Thoracic aorta (tissue), 2 donors: Measurements from ENCODE around the gene DTNB. TPM values are rescaled to one million over a fixed set of nuclear protein-coding genes. Genes with fewer than 3 reads are reported as not detected.
"Not testable (repeated sequence)": the region's sequence is repeated elsewhere in the genome, so short reads cannot be mapped to it uniquely, and the experiment has no call there.

Source experiments
- ATAC-seq: fragments of 150-250 bp; one replicate; pipeline ENCODE4 v1.8.0; 2017; ENCODE audit warnings: low read depth; ENCODE audit not compliant: insufficient number of reproducible peaks, low FRiP score
- DNase-seq: peaks from one replicate; pipeline ENCODE4 v3.0.0-alpha.2; 2020; ENCODE audit warnings: low spot score
- H3K27ac ChIP-seq, 2 donors: fragments of 200-600 bp; sonication (generic); 1 replicate in 1 of 2; 2 replicates in 1 of 2; pipeline ENCODE4 v1.5.1; 2016; ENCODE audit warnings: mild to moderate bottlenecking in 2 of 2, moderate library complexity in 2 of 2
- H3K27me3 ChIP-seq: fragments of 200-600 bp; sonication (generic); replicated peaks from 2 replicates; pipeline ENCODE4 v1.6.0; 2016; ENCODE audit warnings: mild to moderate bottlenecking; ENCODE audit not compliant: insufficient read depth
- H3K36me3 ChIP-seq: fragments of 200-600 bp; sonication (generic); one replicate; pipeline ENCODE4 v1.5.1; 2016
- H3K4me1 ChIP-seq, 2 donors: fragments of 200-600 bp; sonication (generic); 1 replicate in 1 of 2; 2 replicates in 1 of 2; pipeline versions ENCODE4 v1.5.1 to v1.6.0; 2016; ENCODE audit warnings: low read depth in 2 of 2, mild to moderate bottlenecking in 1 of 2; ENCODE audit not compliant: control insufficient read depth in 1 of 2
- H3K4me3 ChIP-seq: fragments of 200-600 bp; sonication (generic); 2 replicates; pipeline ENCODE4 v1.5.1; 2016; ENCODE audit warnings: mild to moderate bottlenecking
- H3K9me3 ChIP-seq: fragments of 200-600 bp; sonication (generic); 2 replicates; pipeline ENCODE4 v1.5.1; 2016
- CTCF ChIP-seq: fragments of 200-600 bp; sonication (generic); IDR thresholded peaks from one replicate; pipeline ENCODE4 v1.5.1; 2019; ENCODE audit warnings: antibody characterized with exemption
- total RNA-seq, 2 donors: library from RNA; depleted of rRNA; stranded (reverse); fragments of >200 nt; gene quantifications; one replicate each; pipeline versions ENCODE4 v1.1.0 to v1.2.3, GENCODE V29; 2016

DTNB gene
- total RNA-seq, 2 donors from 2014 or later, result 16.3 to 76.2 TPM

- Histone ChIP-seq H3K4me3 (no peak overlapping the region), H3K9me3 (no peaks in the 10 kb centered on the region), H3K36me3 (no peaks in the 10 kb centered on the region), H3K27ac (no peak overlapping the region), H3K4me1 (no peaks in the 10 kb centered on the region), H3K27me3 (no peaks in the 10 kb centered on the region)
- DNase-seq (no peak), ATAC-seq (no peak)
- TF ChIP-seq CTCF, result no peak
These were observed 132.0 kb downstream of the DTNB start for GRCh38 chr2:25541378-25541777.

DNA sequence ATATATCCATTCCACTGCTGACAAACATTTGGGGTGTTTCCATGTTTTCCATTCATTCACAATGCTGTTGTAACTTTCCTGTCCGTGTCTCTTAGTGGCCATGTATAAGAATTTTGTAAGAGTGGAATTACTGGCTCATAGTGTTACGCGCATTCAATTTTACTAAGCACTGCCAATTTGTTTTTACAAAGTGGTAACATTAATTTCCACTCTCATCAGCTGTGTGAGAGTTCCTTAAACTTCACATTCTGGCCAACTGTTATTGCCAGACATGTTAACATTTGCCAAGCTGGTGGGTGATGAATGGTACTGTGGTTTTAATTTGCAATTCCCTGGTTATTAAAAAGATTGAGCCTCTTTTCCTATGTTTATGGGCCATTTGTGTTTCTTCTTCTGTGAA lies 134.2 kb downstream of the DTNB start:
- ATAC-seq, result no peak
- no peak for DNase-seq
- Histone ChIP-seq H3K9me3 (no peaks in the 10 kb centered on the region), H3K36me3 (no peaks in the 10 kb centered on the region), H3K27ac (no peak overlapping the region), H3K4me3 (no peak overlapping the region), H3K27me3 (no peaks in the 10 kb centered on the region), H3K4me1 (no peaks in the 10 kb centered on the region)
- no peak for TF ChIP-seq CTCF

DNA sequence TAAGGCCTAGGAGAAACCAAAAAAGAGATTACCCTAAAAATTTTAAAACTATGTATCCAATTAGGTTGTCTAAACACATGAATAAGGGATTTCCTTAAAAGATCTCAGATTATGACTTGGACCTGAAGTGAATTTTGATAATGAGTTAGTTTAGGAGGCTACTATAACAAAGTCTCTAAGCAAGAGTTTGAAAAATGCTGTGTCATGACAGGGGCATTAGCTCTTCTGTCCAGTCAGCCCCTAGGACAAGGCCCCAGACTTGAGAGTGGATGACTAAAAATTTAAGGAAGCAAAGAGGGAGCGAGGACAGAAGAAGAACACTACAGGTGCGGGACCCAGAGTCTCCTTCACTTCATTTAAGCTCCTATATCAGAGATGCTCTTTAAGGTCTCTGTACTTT lies 135.9 kb downstream of the DTNB start:
- no peaks in the 10 kb centered on the region for H3K4me1 ChIP-seq
- H3K27ac ChIP-seq, result no peak overlapping the region
- H3K4me3 ChIP-seq, result no peak overlapping the region
- no peak for ATAC-seq
- no peaks in the 10 kb centered on the region for H3K27me3 ChIP-seq
- no peaks in the 10 kb centered on the region for H3K9me3 ChIP-seq
- TF ChIP-seq CTCF, result no peak
- DNase-seq, result no peak
- no peaks in the 10 kb centered on the region for H3K36me3 ChIP-seq

GRCh38 chr2:25535411-25536289 lies 137.7 kb downstream of the DTNB start:
- H3K4me1 ChIP-seq, H3K27ac ChIP-seq, H3K9me3 ChIP-seq, H3K4me3 ChIP-seq, H3K27me3 ChIP-seq, H3K36me3 ChIP-seq, ATAC-seq, DNase-seq: not testable (repeated sequence)

DNA sequence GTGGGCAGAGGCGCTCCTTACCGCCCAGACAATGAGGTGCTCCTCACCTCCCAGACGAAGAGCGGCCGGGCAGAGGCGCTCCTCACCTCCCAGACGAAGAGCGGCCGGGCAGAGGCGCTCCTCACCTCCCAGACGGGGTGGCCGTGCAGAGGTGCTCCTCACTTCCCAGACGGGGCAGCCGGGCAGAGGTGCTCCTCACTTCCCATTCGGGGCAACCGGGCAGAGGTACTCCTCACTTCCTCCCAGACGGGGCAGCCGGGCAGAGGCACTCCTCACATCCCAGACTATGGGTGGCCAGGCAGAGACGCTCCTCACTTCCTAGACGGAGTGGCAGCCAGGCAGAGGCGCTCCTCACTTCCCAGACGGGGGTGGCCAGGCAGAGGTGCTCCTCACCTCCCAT lies 138.4 kb downstream of the DTNB start:
- H3K27ac ChIP-seq, H3K27me3 ChIP-seq, ATAC-seq, H3K9me3 ChIP-seq, DNase-seq, H3K4me1 ChIP-seq, H3K36me3 ChIP-seq, H3K4me3 ChIP-seq: not testable (repeated sequence)

DNA sequence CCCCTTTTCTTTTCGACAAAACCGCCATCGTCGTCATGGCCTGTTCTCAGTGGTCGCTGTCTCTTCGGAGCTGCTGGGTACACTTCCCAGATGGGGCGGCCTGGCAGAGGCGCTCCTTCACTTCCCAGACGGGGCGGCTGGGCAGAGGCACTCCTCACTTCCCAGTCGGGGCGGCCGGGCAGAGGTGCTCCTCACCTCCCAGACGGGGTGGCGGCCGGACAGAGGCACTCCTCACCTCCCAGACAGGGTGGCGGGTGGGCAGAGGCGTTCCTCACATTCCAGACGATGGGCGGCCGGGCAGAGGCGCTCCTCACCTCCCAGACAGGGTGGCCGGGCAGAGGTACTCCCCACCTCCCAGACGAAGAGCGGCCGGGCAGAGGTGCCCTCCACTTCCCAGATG lies 138.9 kb downstream of the DTNB start:
- DNase-seq, result no peak
- H3K9me3 ChIP-seq, result no peaks in the 10 kb centered on the region

DNA sequence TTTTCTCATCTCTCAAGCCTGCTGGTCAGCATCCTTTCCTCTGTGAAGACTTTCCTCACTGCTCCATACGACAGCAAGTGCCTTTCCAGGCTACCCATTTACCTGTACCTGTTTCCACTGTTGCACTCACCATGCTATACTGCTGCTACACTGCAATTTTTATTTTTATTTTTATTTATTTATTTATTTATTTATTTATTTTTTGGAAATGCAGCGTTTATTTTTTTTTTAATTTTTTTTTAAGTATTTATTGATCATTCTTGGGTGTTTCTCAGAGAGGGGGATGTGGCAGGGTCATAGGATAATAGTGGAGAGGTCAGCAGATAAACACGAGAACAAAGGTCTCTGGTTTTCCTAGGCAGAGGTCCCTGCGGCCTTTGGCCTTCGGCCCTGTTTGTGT lies 139.6 kb downstream of the DTNB start:
- H3K4me3 ChIP-seq, H3K27ac ChIP-seq, H3K27me3 ChIP-seq, DNase-seq, H3K9me3 ChIP-seq, ATAC-seq, H3K4me1 ChIP-seq, H3K36me3 ChIP-seq: not testable (repeated sequence)

More for the DNA sequence above, 138.9 kb downstream of the DTNB start:
- ATAC-seq, result no peak
- Histone ChIP-seq H3K4me1 (no peaks in the 10 kb centered on the region), H3K4me3 (no peak overlapping the region), H3K27ac (no peak overlapping the region), H3K27me3 (no peaks in the 10 kb centered on the region), H3K36me3 (no peaks in the 10 kb centered on the region)
- no peak for TF ChIP-seq CTCF
